GM15510 (cell line): ENCODE measurements around the gene PTPRQ.

Experiments
- POLR2A ChIP-seq: IDR thresholded peaks from 3 replicates; pipeline ENCODE4 v1.6.1; 2011; ENCODE audit warnings: borderline replicate concordance; ENCODE audit not compliant: insufficient read length; ENCODE audit errors: extremely low read depth

The PTPRQ gene

GRCh38 chr12:80504389-80505163 is 60.5 kb downstream of the PTPRQ start:
- TF ChIP-seq POLR2A, result no peak

GRCh38 chr12:80509781-80510556 is 65.9 kb downstream of the PTPRQ start:
- TF ChIP-seq POLR2A, result no peak

DNA sequence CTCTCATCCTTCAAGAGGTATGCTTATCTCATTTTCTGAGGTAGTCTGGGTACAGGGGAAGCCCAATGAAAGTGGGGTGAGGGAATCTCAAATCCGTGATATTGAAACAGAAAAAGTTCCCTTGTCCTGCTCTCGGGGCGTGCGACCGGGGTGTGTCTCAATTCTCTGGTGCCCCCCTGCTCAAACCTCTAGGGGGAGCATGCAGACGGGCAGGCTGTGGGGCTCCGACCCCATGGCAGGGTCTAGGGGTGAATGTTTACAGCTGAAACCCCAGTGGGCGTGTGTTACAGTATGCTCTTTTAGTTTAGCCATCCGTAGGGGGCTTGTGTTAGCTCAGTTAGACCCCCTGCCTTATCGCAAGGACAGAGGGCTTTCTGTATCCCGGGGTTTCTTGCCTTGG is 68.7 kb downstream of the PTPRQ start:
- TF ChIP-seq POLR2A, result no peak

DNA sequence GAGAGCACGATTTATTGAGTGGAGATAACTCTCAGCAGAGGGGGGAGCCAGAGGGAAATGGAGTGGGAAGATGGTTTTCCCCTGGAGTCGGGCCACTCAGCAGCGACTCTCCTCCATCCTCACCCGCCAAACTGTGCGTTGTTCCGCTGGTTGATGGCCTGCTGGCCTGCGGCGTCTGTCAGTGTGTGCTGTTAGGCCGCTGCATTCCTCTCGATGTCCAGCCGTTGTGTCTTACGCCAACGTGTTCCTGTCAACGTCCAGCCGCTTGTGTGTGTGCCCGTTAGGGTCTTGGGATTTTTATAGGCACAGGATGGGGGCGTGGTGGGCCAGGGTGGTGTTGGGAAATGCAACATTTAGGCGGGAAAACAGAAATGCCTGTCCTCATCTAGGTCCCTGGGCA is 69.2 kb downstream of the PTPRQ start:
- TF ChIP-seq POLR2A, result no peak

DNA sequence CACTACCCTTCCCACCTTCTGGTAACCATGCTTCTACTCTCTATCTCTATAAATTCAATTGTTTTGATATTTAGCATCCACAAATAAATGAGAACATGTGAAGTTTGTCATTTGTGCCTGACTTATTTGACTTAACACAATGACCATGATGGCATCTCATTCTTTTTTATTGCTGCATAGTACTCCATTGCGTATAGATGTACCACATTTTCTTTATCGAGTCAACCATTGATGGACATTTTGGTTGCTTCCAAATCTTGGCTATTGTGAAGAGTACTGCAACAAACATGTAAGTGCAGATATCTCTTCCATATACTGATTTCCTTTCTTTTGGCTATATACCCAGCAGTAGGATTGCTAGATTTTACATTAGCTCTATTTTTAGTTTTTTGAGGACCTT is 73.6 kb downstream of the PTPRQ start:
- TF ChIP-seq POLR2A, result no peak

DNA sequence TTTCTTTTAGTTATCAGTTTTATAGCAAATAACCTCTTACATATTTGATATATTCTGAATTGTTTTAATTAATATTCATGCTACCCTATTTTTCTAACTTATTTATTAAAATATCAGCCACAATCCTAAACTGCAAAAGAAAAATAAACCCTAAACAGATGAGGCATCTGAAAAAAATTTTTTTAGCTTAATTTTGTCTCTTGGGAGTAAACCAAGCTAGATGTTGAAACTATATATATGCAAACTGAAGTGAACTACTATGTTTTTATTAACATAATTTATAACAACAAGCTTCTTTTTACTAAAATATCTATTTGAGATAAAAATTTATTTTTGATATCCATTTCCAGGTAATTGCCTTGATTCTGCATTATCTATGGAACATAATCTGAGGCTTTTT is 87.6 kb downstream of the PTPRQ start:
- TF ChIP-seq POLR2A, result no peak

DNA sequence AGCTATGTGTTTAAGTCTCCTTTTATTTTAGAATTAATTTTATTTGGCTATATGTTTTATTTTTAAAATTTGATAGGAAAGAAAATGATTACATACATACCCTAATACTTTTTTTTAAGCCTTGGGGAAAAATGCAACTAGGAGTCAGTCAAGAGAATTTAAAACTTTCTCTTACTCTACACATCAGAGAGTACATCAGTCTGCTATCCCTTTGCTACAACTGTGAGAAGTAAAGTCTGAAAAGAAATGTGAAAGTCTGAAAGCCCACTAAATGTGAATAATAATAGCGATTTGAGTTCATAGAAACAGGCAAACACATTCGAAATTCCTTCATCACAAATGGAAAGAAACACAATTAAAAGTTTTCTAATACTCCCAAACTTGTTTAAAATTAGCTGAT is 95.0 kb downstream of the PTPRQ start:
- TF ChIP-seq POLR2A, result no peak

- no peak for TF ChIP-seq POLR2A
Observed at GRCh38 chr12:80549298-80549697, 105.3 kb downstream of the PTPRQ start.

- no peak for TF ChIP-seq POLR2A
Observed at GRCh38 chr12:80551897-80552296, 107.9 kb downstream of the PTPRQ start.

DNA sequence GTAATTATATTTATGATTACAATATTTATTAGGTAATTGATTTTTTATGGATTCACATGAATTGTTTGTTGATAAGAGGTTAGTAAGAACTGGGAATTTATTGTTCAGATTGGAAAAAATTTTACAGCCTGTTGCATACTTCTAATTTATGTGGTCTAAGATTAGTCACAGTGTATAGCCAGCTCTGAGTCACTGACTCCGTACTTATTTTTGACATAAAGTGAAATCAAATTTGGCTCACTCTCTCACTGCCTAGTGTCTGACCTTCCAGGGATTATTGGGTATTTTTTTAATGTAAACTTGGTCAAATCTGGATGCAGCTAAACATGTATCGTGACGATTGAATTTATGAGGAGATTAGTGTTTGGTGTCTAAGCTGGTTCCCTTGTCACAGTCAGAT is 109.3 kb downstream of the PTPRQ start:
- no peak for TF ChIP-seq POLR2A

GRCh38 chr12:80556566-80556965 is 112.5 kb downstream of the PTPRQ start:
- TF ChIP-seq POLR2A, result no peak

DNA sequence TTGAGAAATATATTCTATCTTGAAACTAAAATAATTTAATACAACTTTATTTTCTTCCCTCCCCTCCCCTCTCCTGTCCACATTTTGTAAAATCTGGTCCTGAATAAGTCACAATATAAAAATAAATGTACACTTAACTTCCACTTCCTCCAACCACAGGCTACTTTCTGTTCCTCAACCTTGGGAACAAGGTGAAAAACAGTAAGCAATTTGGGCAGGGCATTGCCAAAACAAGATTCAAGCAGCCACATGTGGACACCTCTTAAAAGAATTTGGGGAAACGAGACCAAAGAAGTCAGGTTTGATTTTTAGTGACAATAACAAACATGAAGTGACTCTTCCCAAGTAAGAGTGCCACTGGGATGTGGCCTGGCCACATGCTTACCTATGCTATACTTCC is 115.7 kb downstream of the PTPRQ start:
- TF ChIP-seq POLR2A, result no peak

DNA sequence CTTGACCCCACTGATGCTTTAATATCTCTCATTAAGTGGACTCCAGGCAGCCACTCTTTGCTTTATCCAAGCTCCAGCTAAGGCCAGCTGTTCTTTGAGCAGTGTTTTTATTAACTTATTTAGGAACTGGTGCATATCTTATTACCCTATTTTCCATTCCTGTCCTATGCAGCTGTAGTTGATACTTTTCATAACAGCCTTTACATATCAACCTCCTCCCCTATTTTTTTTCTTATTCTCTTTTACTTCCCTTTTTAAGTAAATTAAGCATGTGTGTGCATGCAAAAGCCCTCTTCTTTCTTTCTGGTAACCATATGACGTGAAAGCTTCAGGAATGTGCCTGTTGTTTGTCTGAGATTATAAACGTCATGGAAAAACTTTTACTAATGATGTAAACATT is 121.2 kb downstream of the PTPRQ start:
- no peak for TF ChIP-seq POLR2A

GRCh38 chr12:80567401-80567800 is 123.4 kb downstream of the PTPRQ start:
- TF ChIP-seq POLR2A, result no peak

DNA sequence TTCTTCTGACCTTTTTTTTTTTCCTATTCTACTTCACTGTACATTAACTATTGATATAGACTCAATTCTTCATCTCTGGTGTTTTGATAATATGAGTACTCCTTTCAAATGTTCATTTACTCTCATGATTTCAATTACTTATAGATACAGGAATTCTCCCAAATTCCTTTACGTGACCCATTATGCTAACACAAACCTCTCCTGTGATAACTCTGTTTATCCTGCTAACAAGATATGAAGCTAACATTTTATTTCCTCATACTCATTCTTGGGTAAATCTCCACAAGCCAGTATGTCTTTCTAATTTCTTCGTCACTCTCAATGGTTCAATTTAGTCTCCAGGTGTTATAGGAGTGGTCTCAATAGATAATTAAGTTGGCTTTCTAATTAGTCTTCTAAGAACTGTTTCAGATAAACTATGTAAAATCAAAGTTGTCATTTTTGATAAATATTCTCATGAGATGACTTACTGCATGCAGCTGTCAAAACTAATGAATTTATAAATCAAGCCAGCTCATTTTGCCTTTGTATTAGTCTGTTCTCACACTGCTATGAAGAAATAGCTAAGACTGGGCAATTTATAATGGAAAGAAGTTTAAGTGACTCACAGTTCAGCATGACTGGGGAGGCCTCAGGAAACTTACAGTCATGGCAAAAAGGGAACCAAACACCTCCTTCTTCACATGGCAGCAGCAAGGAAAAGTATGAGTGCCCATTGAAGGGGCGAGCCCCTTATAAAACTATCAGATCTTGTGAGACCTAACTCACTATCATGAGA is 132.8 kb downstream of the PTPRQ start:
- no peak for TF ChIP-seq POLR2A
